Myocyte (in vitro differentiated cells): ENCODE data around the gene SYNGR3. TPM values are rescaled to one million over a fixed set of nuclear protein-coding genes. Genes with fewer than 3 reads are reported as not detected.
A peak's percentile ranks its signal among the peaks of the same experiment; 100 is the strongest.
"Not testable (repeated sequence)": the region's sequence is repeated elsewhere in the genome, so short reads cannot be mapped to it uniquely, and the experiment has no call there.

ENCODE experiments used
- DNase-seq: peaks from one replicate; pipeline ENCODE4 v3.0.0-alpha.2; 2012; ENCODE audit warnings: low read depth
- total RNA-seq: library from RNA; depleted of rRNA; stranded (reverse); fragments of >200 nt; gene quantifications from 2 replicates; pipeline ENCODE4 v1.2.3, GENCODE V29; 2014

SYNGR3 gene
- total RNA-seq, 1 donor from 2014 or later: 0.51 TPM

GRCh38 chr16:2008009-2008526 lies 18.3 kb downstream of the SYNGR3 start:
- peak; percentile 84 for DNase-seq

- peak; percentile 36 for DNase-seq
These were observed 18.9 kb downstream of the SYNGR3 start for GRCh38 chr16:2008631-2009163.

DNA sequence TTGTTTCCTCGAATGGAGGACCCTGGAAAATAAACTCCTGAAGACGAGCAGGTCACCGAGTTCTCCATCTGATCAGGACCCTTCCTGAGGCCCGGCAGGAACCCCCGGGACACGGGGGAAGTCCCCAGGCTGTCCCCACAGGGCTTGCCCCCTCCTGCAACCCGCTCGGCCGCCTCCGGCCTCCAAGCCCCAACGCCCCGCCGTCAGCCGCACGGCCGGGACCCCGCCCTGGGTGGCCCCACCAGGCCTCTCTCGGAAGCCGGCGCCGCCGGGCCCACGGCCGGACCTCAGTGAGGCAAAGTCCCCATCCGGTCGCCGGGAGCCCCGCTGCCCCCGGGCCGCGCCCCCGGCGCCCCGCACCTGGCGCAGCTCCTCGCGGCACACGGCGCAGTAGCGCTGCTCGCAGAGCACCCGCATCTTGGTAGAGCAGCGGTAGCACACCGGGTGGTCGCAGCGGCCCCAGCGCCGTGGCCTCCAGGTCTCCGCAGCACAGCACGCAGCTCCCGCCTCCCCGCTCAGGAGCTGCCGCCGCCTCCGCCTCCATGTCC lies 19.5 kb downstream of the SYNGR3 start:
- DNase-seq: no peak

GRCh38 chr16:2009791-2010510 lies 20.2 kb downstream of the SYNGR3 start, which contains the start of gene ZNF598:
Gene ZNF598, minus strand, starts transcription at chr16:2009821.
- peak; percentile 91 for DNase-seq

DNA sequence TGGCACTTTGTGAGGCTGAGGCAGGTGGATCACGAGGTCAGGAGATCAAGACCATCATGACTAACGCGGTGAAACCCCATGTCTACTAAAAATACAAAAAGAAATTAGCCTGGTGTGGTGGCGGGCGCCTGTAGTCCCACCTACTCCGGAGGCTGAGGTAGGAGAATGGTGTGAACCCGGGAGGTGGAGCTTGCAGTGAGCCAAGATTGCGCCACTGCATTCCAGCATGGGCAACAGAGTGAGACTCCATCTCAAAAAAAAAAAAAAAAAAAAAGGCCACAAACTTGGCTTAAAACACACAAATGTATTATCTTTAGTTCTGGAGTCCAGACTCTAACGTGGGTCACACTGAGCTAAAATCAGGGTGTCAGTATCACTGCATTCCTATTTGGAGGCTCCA lies 22.0 kb downstream of the SYNGR3 start:
- not testable (repeated sequence) for DNase-seq

DNA sequence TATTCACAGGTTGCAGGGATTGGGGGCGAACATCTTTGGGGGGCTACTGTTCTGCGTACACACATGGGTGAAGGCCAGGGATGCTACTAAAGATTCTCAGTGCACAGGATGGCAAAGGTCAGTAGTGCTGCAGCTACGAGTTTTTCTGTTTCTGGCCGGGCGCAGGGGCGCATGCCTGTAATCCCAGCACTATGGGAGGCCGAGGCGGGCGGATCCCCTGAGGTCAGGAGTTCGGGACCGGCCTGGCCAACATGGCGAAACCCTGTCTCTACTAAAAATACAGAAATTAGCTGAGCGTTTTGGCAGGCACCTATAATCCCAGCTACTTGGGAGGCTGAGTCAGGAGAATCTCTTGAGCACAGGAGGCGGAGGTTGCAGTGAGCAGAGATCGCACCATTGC lies 23.8 kb downstream of the SYNGR3 start:
- no peak for DNase-seq

DNA sequence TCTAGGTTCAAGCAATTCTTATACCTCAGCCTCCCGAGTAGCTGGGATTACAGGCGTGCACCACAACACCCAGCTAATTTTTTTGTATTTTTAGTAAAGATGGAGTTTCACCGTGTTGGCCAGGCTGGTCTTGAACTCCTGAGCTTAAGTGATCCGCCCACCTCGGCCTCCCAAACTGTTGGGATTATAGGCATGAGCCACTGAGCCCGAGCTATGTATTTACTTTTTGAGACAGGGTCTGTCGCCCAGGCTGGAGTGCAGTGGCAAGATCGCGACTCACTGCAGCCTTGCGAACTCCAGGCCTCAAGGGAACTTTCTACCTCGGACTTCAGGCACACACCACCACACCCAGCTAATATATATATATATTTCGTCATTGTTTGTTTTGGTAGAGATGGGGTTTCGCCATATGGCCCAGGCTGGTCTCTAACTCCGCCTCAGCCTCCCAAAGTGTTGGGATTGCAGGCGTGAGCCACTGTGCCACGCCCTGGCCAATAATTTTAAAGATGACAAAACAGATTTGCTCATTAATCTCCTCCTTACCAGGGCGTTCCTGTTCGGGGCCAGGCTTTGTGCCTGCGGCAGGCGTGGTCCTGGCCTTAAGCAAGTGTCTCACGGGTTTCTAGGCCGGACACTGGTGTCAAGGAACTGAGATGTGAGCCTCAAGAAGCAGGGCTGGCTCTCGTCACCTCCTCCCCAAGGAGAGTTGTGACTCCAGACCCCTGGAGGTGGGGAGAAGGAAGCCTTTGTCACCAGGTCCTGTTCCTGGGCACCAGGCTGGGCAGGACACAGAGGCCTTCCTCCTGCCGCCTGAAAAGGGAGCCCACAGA lies 25.6 kb downstream of the SYNGR3 start:
- no peak for DNase-seq

GRCh38 chr16:2015947-2016208 lies 26.1 kb downstream of the SYNGR3 start:
- DNase-seq: no peak

GRCh38 chr16:2016407-2016922 lies 26.7 kb downstream of the SYNGR3 start:
- DNase-seq: no peak

DNA sequence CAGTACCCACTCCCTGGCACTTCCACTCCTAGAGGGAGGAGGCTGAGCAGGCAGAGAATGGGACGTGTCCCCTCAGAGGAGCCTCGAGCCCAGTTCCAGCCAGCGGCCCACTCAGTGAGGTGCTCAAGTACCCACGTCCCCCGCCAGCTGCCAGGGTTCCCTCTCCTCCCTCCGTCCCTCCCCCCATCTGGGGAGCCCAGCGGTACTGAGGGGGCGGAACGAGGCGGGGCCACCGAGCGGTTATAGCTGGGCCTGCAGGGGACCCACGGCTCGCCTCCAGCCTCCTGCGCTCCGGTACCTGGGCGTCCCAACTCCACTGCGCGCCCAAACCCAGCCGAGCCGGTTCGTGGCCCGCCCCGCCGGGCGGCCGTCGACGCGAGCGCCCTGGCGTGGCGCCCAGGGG lies 29.7 kb downstream of the SYNGR3 start, which contains the start of gene NPW:
Gene NPW, plus strand, starts transcription at position 268 of the 403 bp plus-strand sequence.
- DNase-seq: no peak

- DNase-seq: no peak
These were observed 30.4 kb downstream of the SYNGR3 start for GRCh38 chr16:2019921-2020831.

- DNase-seq: no peak
These were observed 32.9 kb downstream of the SYNGR3 start for GRCh38 chr16:2022723-2023091.

DNA sequence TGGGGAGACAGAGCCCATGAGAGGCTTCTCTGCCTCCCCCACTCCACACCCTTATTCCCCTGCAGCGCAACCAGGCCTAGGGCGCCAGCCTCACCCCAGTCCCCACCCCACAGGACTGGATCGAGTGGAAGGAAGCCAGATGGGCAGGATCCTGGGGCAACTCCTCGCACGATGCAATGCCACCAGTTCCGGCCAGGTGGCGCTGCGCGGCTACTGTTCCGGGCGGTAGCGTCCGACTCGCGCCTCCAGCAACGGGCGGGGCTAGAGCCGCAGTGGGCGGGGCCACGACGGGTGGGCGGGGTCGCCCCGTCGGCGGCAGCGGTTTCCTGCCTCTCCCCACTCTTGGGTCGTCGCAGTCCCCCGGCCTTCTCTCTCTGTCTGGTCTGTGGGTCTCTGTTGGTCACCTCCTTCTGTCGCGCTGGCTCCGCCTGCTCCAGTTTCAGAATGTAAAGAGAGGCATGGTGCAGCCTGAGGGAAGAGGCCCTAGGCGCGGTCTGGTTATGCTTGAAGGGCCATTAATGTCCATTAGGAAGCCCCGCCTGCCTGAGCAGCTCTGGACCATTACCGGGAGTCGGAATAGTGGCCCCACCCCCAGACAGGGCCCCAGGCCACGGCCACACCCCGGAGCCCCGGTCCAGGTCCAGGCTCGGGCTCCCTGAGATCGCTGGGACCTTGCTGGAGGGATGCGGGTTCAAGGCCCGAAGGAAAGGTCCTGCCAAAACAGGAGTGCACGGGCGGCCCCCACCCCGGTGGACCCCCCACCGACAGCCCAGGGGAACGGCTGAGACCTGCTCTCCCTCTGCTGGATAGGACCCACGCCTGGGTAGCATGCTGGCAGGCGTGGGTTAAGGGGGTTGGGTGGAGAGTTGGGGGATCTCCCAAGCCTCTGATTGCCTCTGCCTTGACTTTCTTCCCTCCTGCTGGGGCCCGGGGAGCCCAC lies 33.6 kb downstream of the SYNGR3 start:
- DNase-seq: peak; percentile 88

DNA sequence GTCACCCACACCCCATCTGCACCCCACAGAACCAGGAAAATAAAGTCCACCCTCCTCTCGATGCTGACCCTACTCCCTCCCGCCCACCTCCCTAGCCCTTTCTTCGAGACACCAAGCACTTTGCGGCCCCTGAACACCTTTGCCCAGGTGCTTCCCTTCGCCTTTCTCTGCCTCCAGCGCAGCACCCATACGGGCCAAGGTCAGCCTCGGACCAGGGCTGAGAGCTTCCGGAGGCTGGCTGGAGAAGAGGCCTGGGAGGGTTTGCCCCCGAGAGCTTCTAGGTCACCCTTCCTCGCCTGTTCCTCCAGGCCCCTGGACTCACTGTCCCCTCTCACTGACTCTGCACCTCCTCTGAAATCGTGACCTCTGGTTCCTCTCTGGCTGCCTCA lies 34.3 kb downstream of the SYNGR3 start:
- DNase-seq: no peak

DNA sequence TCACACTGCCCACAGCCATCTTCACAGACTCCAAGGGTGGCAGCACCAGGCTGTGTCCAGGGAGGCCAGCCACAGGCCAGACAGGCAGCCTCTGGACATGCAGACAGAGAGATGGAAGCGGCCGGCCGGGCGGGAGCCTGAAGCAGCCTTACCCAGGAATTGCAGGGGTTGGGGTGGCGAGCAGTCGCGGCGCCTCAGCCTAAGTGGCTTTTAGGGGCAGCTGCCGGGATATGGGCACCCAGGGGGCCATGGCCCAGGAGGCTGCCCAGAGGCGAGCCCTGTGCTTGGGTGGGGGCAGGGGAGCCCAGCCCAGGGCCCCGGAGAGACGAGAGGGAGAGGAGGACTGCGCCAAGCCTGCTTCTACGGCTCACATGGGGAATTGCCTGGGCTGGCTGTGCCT lies 35.5 kb downstream of the SYNGR3 start:
- no peak for DNase-seq

DNA sequence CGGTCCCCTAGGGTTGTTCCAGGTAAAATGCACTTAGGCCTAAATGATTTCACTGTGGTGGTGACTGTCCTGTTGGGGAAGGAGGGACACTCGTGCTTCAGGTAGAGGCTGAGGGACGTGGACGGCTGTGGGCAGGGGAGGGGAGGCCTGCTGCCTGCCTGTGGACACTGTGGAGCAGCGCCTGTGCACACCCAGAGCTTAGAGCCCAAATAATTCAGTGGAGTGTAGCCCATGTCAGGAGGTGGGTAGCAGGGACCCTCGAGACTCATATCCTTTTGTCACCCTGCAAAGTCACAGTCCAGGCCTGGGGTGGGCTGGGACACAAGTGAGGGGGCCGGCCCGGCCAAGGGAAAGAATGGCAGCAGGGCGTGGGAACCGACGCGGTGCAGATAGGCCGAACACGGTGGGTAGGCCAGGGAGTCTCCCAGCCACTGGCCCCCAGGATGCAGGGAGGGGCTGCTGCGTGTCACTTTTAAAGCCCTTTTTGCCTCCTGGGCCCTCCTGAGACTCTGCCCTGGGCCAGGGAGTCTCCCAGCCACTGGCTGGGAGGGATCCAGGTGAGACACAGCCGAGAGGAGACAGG lies 36.2 kb downstream of the SYNGR3 start:
- DNase-seq: no peak

DNA sequence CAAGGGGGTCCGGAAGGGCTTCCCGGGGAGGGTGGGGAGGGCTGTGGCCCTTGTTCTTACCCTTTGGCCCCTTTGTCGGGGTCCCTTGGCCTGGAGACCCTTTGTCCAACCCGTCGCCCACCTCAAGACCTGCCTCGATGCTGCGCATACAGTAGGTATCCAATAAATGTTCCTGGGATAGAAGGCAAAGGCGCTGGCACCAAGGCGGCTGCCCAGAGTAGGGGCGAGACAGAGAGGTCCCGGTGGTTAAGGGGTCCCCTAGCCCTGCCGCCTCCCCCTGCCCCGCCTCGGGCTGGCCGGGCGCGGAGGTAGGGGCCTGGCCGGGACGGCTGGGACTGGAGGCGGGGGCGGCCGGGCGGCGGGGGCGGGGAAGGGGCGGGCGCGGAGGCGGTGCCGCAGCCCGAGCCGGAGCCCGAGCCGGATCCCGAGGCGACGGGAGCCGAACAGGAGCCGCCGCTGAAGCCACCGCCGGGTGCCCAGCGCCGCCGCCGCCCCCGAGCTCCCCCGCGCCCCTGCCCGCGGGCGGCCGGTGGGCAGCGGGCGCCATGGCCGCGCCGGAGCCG lies 36.8 kb downstream of the SYNGR3 start, which contains the start of gene NHERF2:
Gene NHERF2, plus strand, starts transcription at position 442 of the 563 bp plus-strand sequence. Its CDS starts 104 bp downstream, at position 546.
- DNase-seq: no peak
